Natural killer cell treated with Interleukin-12 subunit alpha and Interleukin-12 subunit beta and Interleukin-15 and Interleukin-18, amount 100 ng/mL, for 72 hours (primary cell): Measurements from ENCODE around the gene PI4KB. TPM values are rescaled to one million over a fixed set of nuclear protein-coding genes. Genes with fewer than 3 reads are reported as not detected.
"Not testable (repeated sequence)": the region's sequence is repeated elsewhere in the genome, so short reads cannot be mapped to it uniquely, and the experiment has no call there.

Experiments
- ATAC-seq, 2 donors: fragments of 150-1000 bp; cut with Tn5 transposase in 1 of 2; sonication (Bioruptor Pico), chemical (Tn5 transposase) in 1 of 2; 2 replicates each; pipeline ENCODE4 v1.10.0; 2021
- DNase-seq: peaks from one replicate; pipeline ENCODE4 v3.0.0; 2022; ENCODE audit warnings: low spot score
- H3K27ac Mint-ChIP-seq, 2 donors: 1 replicate in 1 of 2; 2 replicates in 1 of 2; pipeline ENCODE4 v1.8.0; 2022; ENCODE audit warnings: mixed read lengths in 2 of 2, mild to moderate bottlenecking in 1 of 2, moderate library complexity in 1 of 2
- H3K27me3 Mint-ChIP-seq, 2 donors: 1 replicate in 1 of 2; 2 replicates in 1 of 2; pipeline ENCODE4 v1.8.0; 2022; ENCODE audit warnings: mixed read lengths in 2 of 2
- H3K36me3 Mint-ChIP-seq: one replicate; pipeline ENCODE4 v1.8.0; 2022; ENCODE audit warnings: mixed read lengths
- H3K4me1 Mint-ChIP-seq, 2 donors: 1 replicate in 1 of 2; 2 replicates in 1 of 2; pipeline ENCODE4 v1.8.0; 2022; ENCODE audit warnings: low read depth in 2 of 2, mixed read lengths in 2 of 2, mild to moderate bottlenecking in 1 of 2
- H3K4me3 Mint-ChIP-seq: one replicate; pipeline ENCODE4 v1.8.0; 2022; ENCODE audit warnings: mixed read lengths
- H3K9me3 Mint-ChIP-seq: 2 replicates; pipeline ENCODE4 v1.8.0; 2022; ENCODE audit warnings: mixed read lengths
- total RNA-seq, 2 donors: library from RNA; stranded (reverse); gene quantifications; one replicate each; pipeline ENCODE4 v1.2.3, GENCODE V29; 2022

Gene PI4KB
- total RNA-seq, 2 donors from 2014 or later = 69.9 to 82.3 TPM

DNA sequence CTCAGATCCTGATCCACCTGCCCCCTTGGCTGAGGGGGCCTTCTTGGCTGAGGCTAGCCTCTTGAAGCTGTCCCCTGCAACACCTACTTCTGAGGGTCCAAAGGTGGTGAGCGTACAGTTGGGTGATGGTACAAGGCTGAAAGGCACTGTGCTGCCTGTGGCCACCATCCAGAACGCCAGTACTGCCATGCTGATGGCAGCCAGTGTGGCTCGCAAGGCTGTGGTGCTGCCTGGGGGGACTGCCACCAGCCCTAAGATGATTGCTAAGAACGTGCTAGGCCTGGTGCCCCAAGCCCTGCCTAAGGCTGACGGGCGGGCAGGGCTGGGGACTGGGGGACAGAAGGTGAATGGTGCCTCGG, 39.9 kb downstream of the PI4KB start:
- DNase-seq (no peak), ATAC-seq (no peak)
- H3K4me1 Mint-ChIP-seq = peaks cover 48 to 52% of the 10 kb centered on the region in 2 donors
- no peak overlapping the region for H3K27ac Mint-ChIP-seq
- H3K4me3 Mint-ChIP-seq = no peak overlapping the region
- no peaks in the 10 kb centered on the region for H3K9me3 Mint-ChIP-seq
- no peaks in the 10 kb centered on the region for H3K27me3 Mint-ChIP-seq
- H3K36me3 Mint-ChIP-seq = peaks cover 12% of the 10 kb centered on the region

DNA sequence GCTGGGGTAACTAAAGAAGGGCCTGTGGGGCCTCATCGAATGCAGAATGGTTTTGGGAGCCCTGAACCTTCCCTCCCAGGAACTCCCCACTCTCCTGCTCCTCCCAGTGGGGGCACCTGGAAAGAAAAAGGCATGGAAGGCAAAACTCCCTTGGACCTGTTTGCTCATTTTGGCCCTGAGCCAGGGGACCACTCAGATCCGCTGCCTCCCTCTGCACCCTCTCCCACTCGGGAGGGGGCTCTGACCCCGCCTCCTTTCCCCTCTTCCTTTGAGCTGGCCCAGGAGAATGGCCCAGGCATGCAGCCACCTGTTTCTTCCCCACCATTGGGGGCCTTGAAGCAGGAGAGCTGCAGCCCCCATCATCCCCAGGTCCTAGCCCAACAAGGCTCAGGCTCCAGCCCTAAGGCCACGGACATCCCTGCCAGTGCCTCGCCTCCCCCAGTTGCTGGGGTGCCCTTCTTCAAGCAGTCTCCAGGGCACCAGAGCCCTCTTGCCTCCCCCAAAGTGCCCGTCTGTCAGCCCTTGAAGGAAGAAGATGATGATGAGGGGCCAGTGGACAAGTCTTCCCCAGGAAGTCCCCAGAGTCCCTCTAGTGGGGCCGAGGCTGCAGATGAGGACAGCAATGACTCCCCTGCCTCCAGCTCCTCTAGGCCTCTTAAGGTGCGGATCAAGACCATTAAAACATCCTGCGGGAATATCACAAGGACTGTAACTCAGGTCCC, 40.4 kb downstream of the PI4KB start:
- H3K27me3 Mint-ChIP-seq = no peaks in the 10 kb centered on the region
- no peak overlapping the region for H3K27ac Mint-ChIP-seq
- DNase-seq = no peak
- peaks cover 12% of the 10 kb centered on the region for H3K36me3 Mint-ChIP-seq
- peaks cover 48 to 50% of the 10 kb centered on the region in 2 donors for H3K4me1 Mint-ChIP-seq
- H3K4me3 Mint-ChIP-seq = no peak overlapping the region
- no peaks in the 10 kb centered on the region for H3K9me3 Mint-ChIP-seq
- ATAC-seq = no peak

DNA sequence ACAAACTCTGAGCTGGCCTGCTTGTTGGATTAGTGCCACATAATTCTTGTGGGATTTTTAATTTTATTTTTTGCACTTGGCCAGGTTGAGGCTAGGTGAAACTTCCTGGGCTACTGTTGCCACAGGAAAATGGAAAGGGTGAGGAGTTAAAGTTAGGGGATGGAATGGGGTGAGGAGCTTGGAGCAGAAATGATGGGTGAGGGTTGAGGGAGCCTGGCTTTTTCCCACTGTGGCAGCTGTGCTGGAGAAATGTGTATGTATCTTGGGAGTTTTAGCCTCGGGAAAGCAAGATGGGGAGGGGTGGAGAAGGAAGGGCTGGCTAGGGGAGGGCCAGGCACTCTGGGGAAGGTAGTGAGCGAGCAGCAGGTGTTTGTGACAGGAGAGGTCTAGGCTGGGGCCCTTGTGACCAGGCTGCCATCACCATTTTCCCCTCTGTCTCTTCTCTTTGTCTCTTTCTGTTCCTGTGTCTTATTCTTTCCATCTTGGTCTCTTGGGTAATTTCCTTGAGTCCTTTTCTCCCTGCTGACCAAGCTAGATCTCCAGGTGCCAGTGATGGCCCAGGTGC, 43.1 kb downstream of the PI4KB start:
- Mint-ChIP-seq H3K4me1 (peaks cover 34% of the 10 kb centered on the region in 2 donors), H3K36me3 (peaks cover 12% of the 10 kb centered on the region), H3K9me3 (no peaks in the 10 kb centered on the region), H3K27me3 (no peaks in the 10 kb centered on the region), H3K4me3 (peak overlapping the region; percentile 97), H3K27ac (peak overlapping the region; percentile 95 to 98)
- ATAC-seq = no peak
- no peak for DNase-seq

DNA sequence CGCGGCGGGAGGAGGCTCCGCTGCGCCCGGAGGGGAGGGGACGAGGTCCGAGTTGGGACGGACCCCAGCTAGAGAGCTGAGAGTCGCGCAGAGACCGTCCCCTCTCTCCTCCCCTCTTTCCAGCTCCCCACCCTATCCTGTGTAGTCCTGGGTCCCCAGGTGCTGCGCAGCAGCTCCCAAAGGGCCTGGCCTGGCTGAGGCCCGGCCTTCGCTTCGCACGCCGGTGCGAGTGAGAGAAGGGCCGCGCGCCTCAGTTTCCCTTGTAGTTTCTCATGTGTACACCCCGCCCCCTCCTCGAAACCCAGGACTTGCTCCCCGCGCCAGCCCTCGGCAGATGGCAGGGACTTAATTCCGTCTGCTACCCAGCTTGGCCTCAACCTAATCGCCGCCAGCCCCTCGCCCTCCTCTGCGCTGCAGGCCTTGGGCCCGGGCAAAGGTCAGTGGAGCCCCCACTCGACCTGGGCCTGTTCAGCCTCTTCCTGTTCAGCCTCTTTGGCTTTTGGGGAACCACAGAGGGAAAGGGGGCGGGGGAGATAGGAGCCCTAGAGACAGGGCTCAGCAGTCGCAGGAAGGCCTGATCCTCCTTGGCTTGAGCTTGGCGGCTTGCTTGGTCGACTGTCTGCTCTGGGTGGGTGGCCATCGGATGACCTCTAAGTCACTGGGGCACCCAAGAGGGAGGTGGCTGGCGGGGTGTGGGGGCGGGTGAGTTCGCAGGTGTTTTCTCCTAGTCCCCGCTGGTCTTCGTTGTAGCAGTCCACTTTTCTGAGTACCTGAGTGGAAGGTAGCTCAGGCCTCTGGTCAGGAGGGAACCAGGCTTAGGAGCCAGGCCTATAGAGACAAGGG, 44.1 kb downstream of the PI4KB start:
- peaks cover 5% of the 10 kb centered on the region for H3K36me3 Mint-ChIP-seq

DNA sequence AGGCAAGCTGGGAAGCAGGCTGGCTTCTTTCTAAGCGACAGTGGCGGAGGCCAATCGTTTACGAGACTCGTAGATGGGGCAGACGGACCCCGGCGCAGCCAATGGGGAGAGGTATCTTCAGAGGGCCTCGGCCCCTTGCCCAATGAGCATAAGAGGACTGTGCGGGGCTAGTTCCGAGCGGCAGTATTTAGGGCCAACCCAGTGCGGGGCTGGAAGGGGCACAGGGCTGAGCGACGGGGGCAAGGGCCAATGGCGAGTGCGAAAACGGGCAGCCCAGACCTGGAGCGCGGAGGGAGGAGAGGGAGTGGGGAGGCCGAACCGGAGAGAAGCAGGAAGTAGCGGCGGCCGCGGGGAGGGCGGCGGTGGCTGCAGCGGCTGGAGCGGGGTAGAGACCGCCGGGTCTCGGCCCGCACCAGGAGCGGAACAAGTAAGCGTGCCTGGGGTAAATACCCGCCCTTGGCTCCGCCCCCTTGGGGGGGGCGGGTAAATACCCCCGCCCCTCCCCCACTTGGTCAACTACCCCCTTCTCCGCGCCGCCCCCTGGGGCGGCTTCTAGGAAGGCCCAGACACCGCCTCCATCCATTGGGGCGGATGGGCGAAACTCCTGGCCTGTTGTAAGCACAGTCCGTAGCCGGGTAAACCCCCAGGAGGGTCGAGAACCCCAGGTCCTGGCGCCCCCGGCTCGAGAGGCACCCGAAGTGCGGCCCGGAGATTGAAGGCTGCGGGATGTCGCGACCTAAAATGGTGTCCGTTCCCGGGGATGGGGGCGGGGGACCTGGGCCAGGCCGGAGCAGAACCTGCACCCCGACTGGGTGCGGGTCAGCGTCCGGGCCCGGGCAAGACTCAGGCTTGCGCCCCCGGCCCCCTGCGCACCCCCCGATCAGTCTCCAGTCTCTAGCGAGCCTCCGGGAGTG, 45.0 kb downstream of the PI4KB start, which contains the start of gene ZNF687:
Gene ZNF687 (plus strand): TSS at position 331 of the 914 bp plus-strand sequence. CDS start 3,993 bp downstream, outside the sequence.
- H3K27ac Mint-ChIP-seq = peak within 1 kb of the TSS; percentile 98
- no peaks in the 10 kb centered on the region for H3K27me3 Mint-ChIP-seq
- ATAC-seq (peak; percentile 95), DNase-seq (peak; percentile 100)
- H3K9me3 Mint-ChIP-seq = no peaks in the 10 kb centered on the region
- peaks cover 30 to 34% of the 10 kb centered on the region in 2 donors for H3K4me1 Mint-ChIP-seq
- H3K36me3 Mint-ChIP-seq = peaks cover 5% of the 10 kb centered on the region
- H3K4me3 Mint-ChIP-seq = peak within 1 kb of the TSS; percentile 97

More for the DNA sequence above, 44.1 kb downstream of the PI4KB start:
- no peaks in the 10 kb centered on the region for H3K27me3 Mint-ChIP-seq
- no peaks in the 10 kb centered on the region for H3K9me3 Mint-ChIP-seq
- no peak for ATAC-seq
- peak overlapping the region; percentile 95 to 98 for H3K27ac Mint-ChIP-seq
- H3K4me3 Mint-ChIP-seq = peak overlapping the region; percentile 97
- no peak for DNase-seq
- H3K4me1 Mint-ChIP-seq = peaks cover 24 to 27% of the 10 kb centered on the region in 2 donors

DNA sequence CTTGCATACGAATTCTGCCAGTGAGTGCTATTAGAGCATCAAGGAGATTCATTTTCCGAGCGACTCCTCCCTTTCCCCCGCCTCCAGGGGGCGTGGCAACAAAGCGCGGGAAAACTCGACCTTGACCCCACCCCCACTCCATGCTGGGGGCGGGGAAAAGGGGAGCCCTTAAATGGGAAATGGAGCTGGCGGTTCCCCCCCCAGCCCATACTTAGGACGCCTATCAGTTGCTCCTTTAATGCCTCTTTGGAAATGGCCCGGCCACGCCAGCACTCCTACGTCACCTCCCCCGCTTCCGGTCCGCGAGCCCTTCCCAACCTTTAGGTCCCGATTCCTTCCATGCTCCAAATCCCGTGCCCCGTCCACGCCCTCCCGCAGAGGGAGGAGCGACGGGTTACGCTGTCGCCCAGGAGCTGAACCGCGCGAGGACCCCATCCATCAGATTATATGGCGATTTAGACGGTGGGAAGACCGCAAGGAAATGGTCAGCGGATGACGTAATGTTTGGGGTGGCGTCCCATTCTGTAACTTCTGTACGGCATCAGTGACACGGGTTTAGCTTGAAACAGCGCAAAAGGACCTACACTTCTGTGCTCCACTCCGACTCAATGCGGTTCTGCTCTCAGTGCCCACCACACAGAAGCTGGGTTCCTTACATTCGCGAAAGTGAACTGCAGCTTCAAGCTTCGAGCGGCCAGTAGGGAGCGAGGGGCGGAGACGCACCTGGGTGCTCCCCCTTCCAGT, 45.8 kb downstream of the PI4KB start:
- no peaks in the 10 kb centered on the region for H3K9me3 Mint-ChIP-seq
- ATAC-seq = peak; percentile 67 to 73
- peaks cover 5% of the 10 kb centered on the region for H3K36me3 Mint-ChIP-seq
- peak; percentile 95 for DNase-seq
- peaks cover 35 to 37% of the 10 kb centered on the region in 2 donors for H3K4me1 Mint-ChIP-seq
- peak overlapping the region; percentile 98 for H3K27ac Mint-ChIP-seq
- H3K4me3 Mint-ChIP-seq = peak overlapping the region; percentile 94
- H3K27me3 Mint-ChIP-seq = no peaks in the 10 kb centered on the region

DNA sequence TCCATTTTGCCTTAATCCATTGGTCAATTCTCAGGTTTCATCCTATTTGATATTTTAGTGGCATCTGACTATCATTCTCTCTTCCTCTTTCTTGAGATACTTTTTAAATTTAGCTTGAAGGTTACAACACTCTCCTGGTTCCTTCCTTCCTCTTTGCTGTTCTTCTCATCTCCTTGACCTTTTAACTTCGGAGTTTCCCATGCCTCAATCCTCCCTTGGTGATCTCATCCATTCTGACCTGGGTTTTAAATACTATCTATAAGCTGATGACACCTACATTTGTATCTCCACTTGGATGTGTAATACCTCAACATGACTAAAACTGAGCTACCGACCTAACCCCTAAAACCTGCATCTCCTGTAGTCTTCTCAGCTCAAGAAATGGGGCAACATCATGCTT, 50.0 kb downstream of the PI4KB start:
- no peak for ATAC-seq
- peak overlapping the region; percentile 8 to 40 for H3K27ac Mint-ChIP-seq
- H3K36me3 Mint-ChIP-seq = no peaks in the 10 kb centered on the region
- DNase-seq = no peak
- H3K4me1 Mint-ChIP-seq = peaks cover 12 to 20% of the 10 kb centered on the region in 2 donors
- peak overlapping the region; percentile 3 for H3K4me3 Mint-ChIP-seq
- no peaks in the 10 kb centered on the region for H3K9me3 Mint-ChIP-seq
- no peaks in the 10 kb centered on the region for H3K27me3 Mint-ChIP-seq

DNA sequence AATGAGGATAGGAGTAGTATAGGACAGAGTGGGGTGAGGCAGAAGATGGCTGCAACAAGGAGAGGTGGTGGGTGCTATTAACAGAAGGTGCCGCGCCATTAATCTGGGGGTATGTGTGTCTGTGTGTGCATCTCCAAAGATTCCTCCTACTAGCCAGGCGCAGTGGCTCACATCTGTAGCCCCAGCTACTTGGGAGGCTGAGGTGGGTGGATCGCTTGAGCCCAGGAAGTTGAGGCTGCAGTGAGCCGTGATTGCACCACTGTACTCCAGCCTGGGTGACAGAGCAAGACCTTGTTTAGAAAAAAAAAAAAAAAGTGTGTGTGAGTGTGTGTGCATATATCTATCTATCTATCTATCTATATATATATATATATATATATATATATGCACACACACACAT, 51.9 kb downstream of the PI4KB start:
- H3K4me3 Mint-ChIP-seq, H3K27me3 Mint-ChIP-seq, ATAC-seq, H3K36me3 Mint-ChIP-seq, H3K9me3 Mint-ChIP-seq, DNase-seq, H3K27ac Mint-ChIP-seq: not testable (repeated sequence)
- peaks cover 12 to 20% of the 10 kb centered on the region in 2 donors for H3K4me1 Mint-ChIP-seq

DNA sequence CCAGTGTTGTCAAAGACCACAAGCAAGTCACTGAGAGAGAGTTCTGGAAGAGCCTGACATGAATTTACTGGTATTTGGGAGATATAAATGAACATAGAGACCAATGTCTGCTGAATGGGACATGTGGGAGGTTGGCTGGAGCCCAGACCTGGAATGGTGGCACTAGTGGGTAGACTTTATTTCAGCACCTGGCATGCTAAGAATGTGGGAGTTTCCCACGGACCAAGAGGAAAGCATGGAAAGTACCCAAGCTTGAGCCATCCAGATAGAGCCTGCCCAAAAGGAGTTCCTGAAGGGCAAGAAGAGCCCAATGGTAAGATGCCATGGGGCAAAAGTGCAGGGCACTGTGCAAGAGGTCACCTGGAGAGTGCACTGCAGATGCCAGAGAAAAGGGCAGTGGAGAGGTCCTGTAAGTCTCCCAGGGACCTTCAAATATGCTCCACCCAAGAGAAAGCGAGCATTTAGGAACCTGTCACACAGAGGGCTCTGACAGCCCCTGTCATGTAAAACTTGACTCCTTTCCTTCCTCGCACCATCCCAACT, 53.2 kb downstream of the PI4KB start:
- H3K27me3 Mint-ChIP-seq = no peaks in the 10 kb centered on the region

DNA sequence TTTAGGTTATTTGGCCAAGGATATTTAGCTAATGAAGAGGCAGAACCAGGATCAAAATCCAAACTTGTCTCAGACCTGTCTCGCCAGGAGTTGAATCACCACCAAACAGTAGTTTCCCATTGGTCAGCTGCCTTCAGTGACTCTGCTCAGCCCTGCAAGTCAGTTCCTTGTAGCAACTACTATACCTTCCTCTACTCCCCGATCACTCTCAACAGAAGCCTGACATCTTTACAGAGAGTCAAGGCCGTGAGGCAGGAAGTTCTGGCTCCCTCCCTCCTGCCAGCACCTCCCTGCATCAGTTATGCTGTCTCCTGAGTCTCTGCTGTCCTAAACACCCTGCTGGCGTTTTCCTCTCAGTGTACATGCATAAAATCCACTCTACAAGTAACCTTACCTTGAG, 59.5 kb downstream of the PI4KB start:
- Mint-ChIP-seq H3K27me3 (no peaks in the 10 kb centered on the region), H3K4me3 (no peak overlapping the region), H3K36me3 (peaks cover 14% of the 10 kb centered on the region), H3K9me3 (no peaks in the 10 kb centered on the region), H3K27ac (no peak overlapping the region), H3K4me1 (no peaks in the 10 kb centered on the region)
- DNase-seq (no peak), ATAC-seq (no peak)

More for the DNA sequence above, 53.2 kb downstream of the PI4KB start:
- ATAC-seq (no peak), DNase-seq (no peak)
- Mint-ChIP-seq H3K4me1 (peaks cover 12 to 19% of the 10 kb centered on the region in 2 donors), H3K36me3 (no peaks in the 10 kb centered on the region), H3K27ac (no peak overlapping the region), H3K4me3 (no peak overlapping the region), H3K9me3 (no peaks in the 10 kb centered on the region)

DNA sequence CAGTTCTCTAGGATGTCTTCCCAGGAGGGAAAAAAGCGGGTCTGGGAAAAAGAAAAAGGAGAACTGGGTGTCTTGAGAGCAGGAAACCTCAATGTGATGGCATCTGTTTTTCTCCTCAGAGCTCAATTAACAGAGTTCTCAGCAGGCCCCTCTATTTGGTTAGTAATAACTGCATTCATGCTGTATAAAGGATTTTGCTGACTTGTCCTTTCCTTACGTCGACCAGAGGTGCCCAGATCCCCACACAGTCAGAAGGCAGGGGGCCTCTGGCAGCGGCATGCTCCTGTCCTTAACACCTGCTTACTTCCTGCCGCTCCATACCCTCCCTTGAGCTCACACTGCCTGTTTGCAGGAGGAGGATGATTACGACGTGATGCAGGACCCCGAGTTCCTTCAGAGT, 60.4 kb downstream of the PI4KB start:
- no peaks in the 10 kb centered on the region for H3K4me1 Mint-ChIP-seq
- no peak overlapping the region for H3K27ac Mint-ChIP-seq
- H3K9me3 Mint-ChIP-seq = no peaks in the 10 kb centered on the region
- peaks cover 14% of the 10 kb centered on the region for H3K36me3 Mint-ChIP-seq
- ATAC-seq = no peak
- no peak overlapping the region for H3K4me3 Mint-ChIP-seq
- no peaks in the 10 kb centered on the region for H3K27me3 Mint-ChIP-seq
- DNase-seq = no peak

DNA sequence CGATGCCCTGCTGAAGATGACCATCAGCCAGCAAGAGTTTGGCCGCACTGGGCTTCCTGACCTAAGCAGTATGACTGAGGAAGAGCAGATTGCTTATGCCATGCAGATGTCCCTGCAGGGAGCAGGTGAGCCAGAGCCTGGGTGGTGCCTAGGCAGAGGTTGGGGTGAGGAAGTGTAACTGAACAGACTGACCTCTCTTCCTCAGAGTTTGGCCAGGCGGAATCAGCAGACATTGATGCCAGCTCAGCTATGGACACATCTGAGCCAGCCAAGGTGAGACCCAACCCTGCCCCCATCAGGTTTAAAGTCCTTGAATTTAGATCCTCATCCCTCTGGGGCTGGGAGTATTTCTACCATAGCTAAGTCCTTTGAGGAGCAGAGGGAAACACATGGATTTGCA, 60.9 kb downstream of the PI4KB start:
- Mint-ChIP-seq H3K9me3 (no peaks in the 10 kb centered on the region), H3K4me3 (no peak overlapping the region), H3K36me3 (peaks cover 14% of the 10 kb centered on the region), H3K27ac (peak overlapping the region in 1 of 2 donors; percentile 48), H3K4me1 (no peaks in the 10 kb centered on the region), H3K27me3 (no peaks in the 10 kb centered on the region)
- DNase-seq (no peak), ATAC-seq (no peak)
